GM23338 (cell line): ENCODE results near the gene TTC12. TPM values are rescaled to one million over a fixed set of nuclear protein-coding genes. Genes with fewer than 3 reads are reported as not detected.

Experiments used
- ATAC-seq: fragments of 200-7000 bp; cut with Tn5 transposase; 3 replicates; pipeline ENCODE4 v1.9.1; 2020
- DNase-seq: peaks from one replicate; pipeline ENCODE4 v3.0.0-alpha.2; 2015; ENCODE audit warnings: low spot score
- H2AFZ ChIP-seq: fragments of 200-600 bp; sonication (generic); 2 replicates; pipeline ENCODE4 v1.8.0; 2016; ENCODE audit warnings: antibody characterized with exemption, mild to moderate bottlenecking, moderate library complexity
- H3F3A ChIP-seq: fragments of 200-600 bp; sonication (generic); replicated peaks from 2 replicates; pipeline ENCODE4 v1.8.0; 2017; ENCODE audit warnings: antibody characterized with exemption, mixed run types, low read depth
- H3K27ac ChIP-seq: fragments of 200-600 bp; sonication (generic); 2 replicates; pipeline ENCODE4 v1.6.1; 2016; ENCODE audit warnings: low read depth
- H3K27me3 ChIP-seq: fragments of 200-600 bp; sonication (generic); 2 replicates; pipeline ENCODE4 v1.8.0; 2016; ENCODE audit warnings: mild to moderate bottlenecking, mixed run types, moderate library complexity; ENCODE audit not compliant: insufficient read depth
- H3K36me3 ChIP-seq: fragments of 200-600 bp; sonication (generic); 2 replicates; pipeline ENCODE4 v1.8.0; 2016; ENCODE audit warnings: mild to moderate bottlenecking; ENCODE audit not compliant: insufficient read depth
- H3K4me1 ChIP-seq: fragments of 200-600 bp; sonication (generic); 2 replicates; pipeline ENCODE4 v1.8.0; 2016; ENCODE audit warnings: mild to moderate bottlenecking, moderate library complexity; ENCODE audit not compliant: insufficient read depth
- H3K4me2 ChIP-seq: fragments of 200-600 bp; sonication (generic); 2 replicates; pipeline ENCODE4 v1.7.1; 2017; ENCODE audit warnings: mixed run types
- H3K4me3 ChIP-seq: fragments of 200-600 bp; sonication (generic); 2 replicates; pipeline ENCODE4 v1.6.1; 2016; ENCODE audit warnings: mixed run types
- H3K79me2 ChIP-seq: fragments of 200-600 bp; sonication (generic); replicated peaks from 2 replicates; pipeline ENCODE4 v1.8.0; 2017; ENCODE audit warnings: mild to moderate bottlenecking; ENCODE audit not compliant: insufficient read depth
- H3K9me2 ChIP-seq: fragments of 200-600 bp; sonication (generic); 2 replicates; pipeline ENCODE4 v1.8.0; 2017; ENCODE audit not compliant: insufficient read depth
- H4K20me1 ChIP-seq: fragments of 200-600 bp; sonication (generic); replicated peaks from 2 replicates; pipeline ENCODE4 v1.8.0; 2017; ENCODE audit warnings: mild to moderate bottlenecking; ENCODE audit not compliant: insufficient read depth
- H3K27ac Mint-ChIP-seq: 2 replicates; pipeline ENCODE4 v1.8.0; 2020; ENCODE audit warnings: inconsistent platforms, mild to moderate bottlenecking, moderate library complexity, mixed read lengths
- H3K27me3 Mint-ChIP-seq: 3 replicates; pipeline ENCODE4 v1.8.0; 2022; ENCODE audit warnings: low read depth, mild to moderate bottlenecking, moderate library complexity, mixed read lengths, inconsistent platforms; ENCODE audit not compliant: insufficient read depth, poor library complexity
- H3K36me3 Mint-ChIP-seq: 3 replicates; pipeline ENCODE4 v1.8.0; 2021; ENCODE audit warnings: low read depth, mild to moderate bottlenecking, inconsistent platforms, moderate library complexity, mixed read lengths
- H3K4me1 Mint-ChIP-seq: 3 replicates; pipeline ENCODE4 v1.8.0; 2020; ENCODE audit warnings: mild to moderate bottlenecking, inconsistent platforms, mixed read lengths
- H3K4me3 Mint-ChIP-seq: 3 replicates; pipeline ENCODE4 v1.8.0; 2021; ENCODE audit warnings: moderate library complexity, mild to moderate bottlenecking, inconsistent platforms, mixed read lengths
- H3K9me3 Mint-ChIP-seq: 3 replicates; pipeline ENCODE4 v1.8.0; 2020; ENCODE audit warnings: moderate library complexity, mild to moderate bottlenecking, inconsistent platforms, mixed read lengths
- CREB1 ChIP-seq: fragments of 250-450 bp; sonication (Bioruptor Pico); IDR thresholded peaks from 2 replicates; pipeline ENCODE4 v1.5.0; 2020; ENCODE audit warnings: low read depth, mild to moderate bottlenecking, moderate library complexity
- ETS1 ChIP-seq: IDR thresholded peaks from 2 replicates; pipeline ENCODE4 v1.6.1; 2016; ENCODE audit warnings: antibody characterized with exemption
- EZH2 ChIP-seq: fragments of 200-600 bp; sonication (generic); IDR thresholded peaks from one replicate; pipeline ENCODE4 v1.8.0; 2017; ENCODE audit warnings: antibody characterized with exemption, mild to moderate bottlenecking, low read depth; ENCODE audit not compliant: unreplicated experiment
- JUNB ChIP-seq: IDR thresholded peaks from one replicate; pipeline ENCODE4 v1.6.1; 2016; ENCODE audit warnings: antibody characterized with exemption; ENCODE audit not compliant: unreplicated experiment
- NANOG ChIP-seq: IDR thresholded peaks from 2 replicates; pipeline ENCODE4 v1.6.1; 2016; ENCODE audit warnings: antibody characterized with exemption, borderline replicate concordance
- POLR2AphosphoS5 ChIP-seq: IDR thresholded peaks from 2 replicates; pipeline ENCODE4 v1.6.1; 2016; ENCODE audit warnings: antibody characterized with exemption, low read depth
- REST ChIP-seq: IDR thresholded peaks from one replicate; pipeline ENCODE4 v1.6.1; 2018; ENCODE audit warnings: antibody characterized with exemption; ENCODE audit not compliant: unreplicated experiment
- ZNF331 ChIP-seq: fragments of 250-450 bp; sonication (Bioruptor Pico); IDR thresholded peaks from 2 replicates; pipeline ENCODE4 v1.5.0; 2020; ENCODE audit warnings: low read depth, mild to moderate bottlenecking, moderate library complexity
- polyA plus RNA-seq: library from polyadenylated mRNA; unstranded; fragments of >200 nt; fragmentation: Nextera tagmentation; extraction: Ambion mirVana; gene quantifications from 2 replicates; pipeline ENCODE4 v1.2.1, GENCODE V29; 2016
- total RNA-seq: library from RNA; depleted of rRNA; stranded (reverse); fragments of >200 nt; shearing (Covaris generic); gene quantifications from 2 replicates; pipeline ENCODE4 v1.2.3, GENCODE V29; 2014

Gene TTC12
- total and polyA plus RNA-seq, 2 experiments from 2014 or later = 3.4 to 12.5 TPM

- TF ChIP-seq REST = no peak
- TF ChIP-seq ZNF331 = no peak
- TF ChIP-seq JUNB = no peak
- TF ChIP-seq POLR2AphosphoS5 = no peak
- no peak for TF ChIP-seq NANOG
Observed at GRCh38 chr11:113339929-113340589, 25.7 kb downstream of the TTC12 start (continued).

- Mint-ChIP-seq H3K9me3 (no peaks in the 10 kb centered on the region), H3K4me1 (0 out of 3 replicates have a peak, but pooled peaks cover 4% of the 10 kb centered on the region), H3K36me3 (peaks cover 2% of the 10 kb centered on the region; the same call in 1 of the 3 replicates), H3K4me3 (no peak overlapping the region), H3K27me3 (peaks cover 2% of the 10 kb centered on the region), H3K27ac (no peak overlapping the region; the same call in 1 of the 2 replicates)
- no peaks in the 10 kb centered on the region for H3K36me3 ChIP-seq
- H2AFZ ChIP-seq = no peak overlapping the region
- TF ChIP-seq EZH2 (no peak), ETS1 (no peak), JUNB (no peak), POLR2AphosphoS5 (no peak), NANOG (no peak), ZNF331 (no peak), CREB1 (CRISPR knock-in tag) (no peak)
- no peak overlapping the region for H3K4me2 ChIP-seq
- H3F3A ChIP-seq = no peaks in the 10 kb centered on the region
- DNase-seq = no peak
- no peaks in the 10 kb centered on the region for H3K9me2 ChIP-seq
- H3K4me1 ChIP-seq = no peaks in the 10 kb centered on the region
- H3K27ac ChIP-seq = no peak overlapping the region
- no peaks in the 10 kb centered on the region for H3K79me2 ChIP-seq
- no peaks in the 10 kb centered on the region for H4K20me1 ChIP-seq
- H3K27me3 ChIP-seq = no peaks in the 10 kb centered on the region
- H3K4me3 ChIP-seq = no peak overlapping the region
- ATAC-seq = no peak
Observed at GRCh38 chr11:113341388-113342165, 27.2 kb downstream of the TTC12 start.
